CD14-positive monocyte (primary cell): ENCODE data around the gene PPM1H. TPM values are rescaled to one million over a fixed set of nuclear protein-coding genes. Genes with fewer than 3 reads are reported as not detected.

Source experiments
- DNase-seq, 3 donors: peaks; one replicate each; pipeline ENCODE4 v3.0.0-alpha.2; 2011 to 2022
- H2AFZ ChIP-seq: 2 replicates; pipeline ENCODE4 v1.6.0; 2012; ENCODE audit warnings: mild to moderate bottlenecking, low read depth, low read length, inconsistent platforms; ENCODE audit not compliant: insufficient read depth, poor library complexity, severe bottlenecking
- H3K27ac ChIP-seq, 2 donors: 1 replicate in 1 of 2; 2 replicates in 1 of 2; pipeline ENCODE4 v1.5.1; 2012 to 2013; ENCODE audit warnings: low read length in 2 of 2, control low read depth in 1 of 2, inconsistent platforms in 1 of 2, low read depth in 1 of 2, mild to moderate bottlenecking in 1 of 2
- H3K27me3 ChIP-seq, 2 donors: one replicate each; pipeline versions ENCODE4 v1.6.0 to v1.6.1; 2011 to 2013; ENCODE audit warnings: low read length in 2 of 2; ENCODE audit not compliant: control insufficient read depth in 2 of 2, insufficient read depth in 2 of 2
- H3K36me3 ChIP-seq, 2 donors: replicated peaks in 1 of 2; 1 replicate in 1 of 2; 2 replicates in 1 of 2; pipeline versions ENCODE4 v1.5.1 to v1.6.1; 2012 to 2013; ENCODE audit warnings: low read length in 2 of 2, control low read depth in 1 of 2, inconsistent platforms in 1 of 2, mild to moderate bottlenecking in 1 of 2; ENCODE audit not compliant: insufficient read depth in 2 of 2, control insufficient read depth in 1 of 2
- H3K4me1 ChIP-seq, 2 donors: 1 replicate in 1 of 2; 2 replicates in 1 of 2; pipeline versions ENCODE4 v1.5.1 to v1.6.1; 2012 to 2013; ENCODE audit warnings: low read length in 2 of 2, control low read depth in 1 of 2, inconsistent platforms in 1 of 2, mild to moderate bottlenecking in 1 of 2, moderate library complexity in 1 of 2; ENCODE audit not compliant: insufficient read depth in 2 of 2, control insufficient read depth in 1 of 2
- H3K4me2 ChIP-seq: replicated peaks from 2 replicates; pipeline ENCODE3; 2012; ENCODE audit warnings: low read length, moderate library complexity, mild to moderate bottlenecking; ENCODE audit not compliant: poor library complexity, severe bottlenecking; ENCODE audit errors: extremely low read depth
- H3K4me3 ChIP-seq, 3 experiments: fragments of 200-600 bp in 1 of 3; sonication (generic) in 1 of 3; replicated peaks in 1 of 3; 1 replicate in 2 of 3; 2 replicates in 1 of 3; pipeline ENCODE4 v1.5.1; 2011 to 2013; ENCODE audit warnings: low read length in 3 of 3, mild to moderate bottlenecking in 3 of 3, control low read depth in 2 of 3, low read depth in 2 of 3, inconsistent platforms in 1 of 3, moderate library complexity in 1 of 3
- H3K79me2 ChIP-seq: 2 replicates; pipeline ENCODE4 v1.6.0; 2012; ENCODE audit warnings: mild to moderate bottlenecking, control low read depth, inconsistent platforms, low read length, moderate library complexity; ENCODE audit not compliant: insufficient read depth
- H3K9ac ChIP-seq: 2 replicates; pipeline ENCODE4 v1.6.0; 2017; ENCODE audit warnings: low read length, mild to moderate bottlenecking; ENCODE audit not compliant: insufficient read depth, poor library complexity, severe bottlenecking
- H3K9me3 ChIP-seq, 2 donors: replicated peaks in 1 of 2; 1 replicate in 1 of 2; 2 replicates in 1 of 2; pipeline versions ENCODE4 v1.5.1 to v1.6.1; 2012 to 2013; ENCODE audit warnings: low read length in 2 of 2, control low read depth in 1 of 2; ENCODE audit not compliant: control insufficient read depth in 1 of 2, insufficient read depth in 1 of 2
- H4K20me1 ChIP-seq: 2 replicates; pipeline ENCODE4 v1.6.0; 2012; ENCODE audit warnings: mild to moderate bottlenecking, low read length, control low read depth, moderate library complexity; ENCODE audit not compliant: insufficient read depth
- H3K27ac Mint-ChIP-seq, 7 donors: one replicate each; pipeline ENCODE4 v1.8.0; 2020; ENCODE audit warnings: mild to moderate bottlenecking in 7 of 7, mixed read lengths in 7 of 7, moderate library complexity in 6 of 7, inconsistent platforms in 2 of 7
- H3K27me3 Mint-ChIP-seq, 3 donors: one replicate each; pipeline ENCODE4 v1.8.0; 2021 to 2022; ENCODE audit warnings: low read depth in 3 of 3, mild to moderate bottlenecking in 3 of 3, mixed read lengths in 3 of 3, moderate library complexity in 3 of 3, inconsistent platforms in 1 of 3
- H3K36me3 Mint-ChIP-seq, 2 donors: one replicate each; pipeline ENCODE4 v1.8.0; 2020; ENCODE audit warnings: mixed read lengths in 2 of 2, inconsistent platforms in 1 of 2, mild to moderate bottlenecking in 1 of 2
- H3K4me1 Mint-ChIP-seq: one replicate; pipeline ENCODE4 v1.8.0; 2020; ENCODE audit warnings: mild to moderate bottlenecking, mixed read lengths
- H3K4me3 Mint-ChIP-seq, 2 donors: one replicate each; pipeline ENCODE4 v1.8.0; 2020; ENCODE audit warnings: mild to moderate bottlenecking in 2 of 2, mixed read lengths in 2 of 2, moderate library complexity in 1 of 2
- H3K9me3 Mint-ChIP-seq, 7 donors: one replicate each; pipeline ENCODE4 v1.8.0; 2020 to 2022; ENCODE audit warnings: mixed read lengths in 7 of 7, mild to moderate bottlenecking in 6 of 7, moderate library complexity in 6 of 7, inconsistent platforms in 2 of 7
- CTCF ChIP-seq: fragments of 200-600 bp; IDR thresholded peaks from one replicate; pipeline ENCODE4 v1.8.0; 2022; ENCODE audit warnings: antibody characterized with exemption, mild to moderate bottlenecking
- WGBS: methylation state at CpG from one replicate; pipeline ENCODE4 v1.1.5; 2013; ENCODE audit warnings: missing lambda C conversion rate; ENCODE audit not compliant: insufficient coverage; 5-methylcytosine and 5-hydroxymethylcytosine counted together
- intact Hi-C, 2 donors: fragments of 100-400 bp; cut with micrococcal nuclease; formaldehyde crosslinking; loops; one replicate each; pipeline versions ENCODE4 v1.15.0 to v1.15.1; 2023
- polyA plus RNA-seq, 3 donors: library from polyadenylated mRNA; depleted of rRNA in 1 of 3; unstranded in 2 of 3; stranded (reverse) in 1 of 3; fragments of 300-500 nt in 2 of 3; fragments of >200 nt in 1 of 3; fragmentation: Illumina TruSeq in 2 of 3; gene quantifications; 1 replicate in 2 of 3; 2 replicates in 1 of 3; pipeline ENCODE4 v1.2.3, GENCODE V29; 2012 to 2021

Gene PPM1H
- polyA plus RNA-seq, 3 donors, result 1.5 to 2.8 (median 1.9) TPM

- Histone ChIP-seq H3K27ac (no peak overlapping the region), H3K4me3 (no peak overlapping the region), H3K4me2 (no peak overlapping the region), H3K9me3 (no peaks in the 10 kb centered on the region), H3K9ac (no peak overlapping the region), H2AFZ (no peak overlapping the region), H3K79me2 (no peaks in the 10 kb centered on the region), H4K20me1 (no peaks in the 10 kb centered on the region), H3K4me1 (peaks cover 22% of the 10 kb centered on the region in 2 donors), H3K36me3 (no peaks in the 10 kb centered on the region), H3K27me3 (no peaks in the 10 kb centered on the region)
- intact Hi-C loops, result no loop called here
- no peak for TF ChIP-seq CTCF
- H3K9me3 Mint-ChIP-seq, result peaks cover 0 to 2% (median 0%) of the 10 kb centered on the region in 7 donors
- no peak overlapping the region for H3K4me3 Mint-ChIP-seq
- H3K36me3 Mint-ChIP-seq, result peaks cover 3 to 9% of the 10 kb centered on the region in 2 donors
- H3K4me1 Mint-ChIP-seq, result peaks cover 32% of the 10 kb centered on the region
- whole genome bisulfite sequencing, result 98% methylated on average over 6 of the region's 6 CpGs
- DNase-seq, result no peak
- H3K27me3 Mint-ChIP-seq, result peaks cover 0 to 1% (median 0%) of the 10 kb centered on the region in 3 donors
- no peak overlapping the region for H3K27ac Mint-ChIP-seq
These were observed 19.8 kb downstream of the PPM1H start for GRCh38 chr12:62915204-62915529.

GRCh38 chr12:62914443-62915203 lies 20.3 kb downstream of the PPM1H start:
- intact Hi-C loops, result no loop called here
- Mint-ChIP-seq H3K27me3 (peaks cover 0 to 1% (median 0%) of the 10 kb centered on the region in 3 donors), H3K4me3 (peak overlapping the region in 1 of 2 donors; percentile 44), H3K27ac (peak overlapping the region; percentile 75 to 96 (median 90)), H3K9me3 (peaks cover 0 to 2% (median 0%) of the 10 kb centered on the region in 7 donors), H3K4me1 (peaks cover 32% of the 10 kb centered on the region), H3K36me3 (peaks cover 4 to 9% of the 10 kb centered on the region in 2 donors)
- peak overlapping the region; percentile 62 for H2AFZ ChIP-seq
- DNase-seq, result peak in 2 of 3 donors; percentile 44 to 54
- peak overlapping the region; percentile 30 for H3K4me2 ChIP-seq
- H3K27ac ChIP-seq, result peak overlapping the region in 1 of 2 donors; percentile 63
- H3K27me3 ChIP-seq, result no peaks in the 10 kb centered on the region
- no peaks in the 10 kb centered on the region for H3K79me2 ChIP-seq
- H3K9ac ChIP-seq, result no peak overlapping the region
- H3K4me1 ChIP-seq, result peaks cover 22% of the 10 kb centered on the region in 2 donors
- H3K9me3 ChIP-seq, result no peaks in the 10 kb centered on the region
- no peaks in the 10 kb centered on the region for H3K36me3 ChIP-seq
- H3K4me3 ChIP-seq, result peak overlapping the region in 1 of 3 experiments; percentile 28
- H4K20me1 ChIP-seq, result no peaks in the 10 kb centered on the region
- 77% methylated on average over 3 of the region's 7 CpGs for WGBS
- TF ChIP-seq CTCF, result no peak
